K562 (cell line): Measurements from ENCODE around the gene AIMP1. TPM values are rescaled to one million over a fixed set of nuclear protein-coding genes. Genes with fewer than 3 reads are reported as not detected.
A peak's percentile ranks its signal among the peaks of the same experiment; 100 is the strongest.

ENCODE experiments used
- ATAC-seq: fragments of 200-7000 bp; cut with Tn5 transposase; 3 replicates; pipeline ENCODE4 v1.9.1; 2020; ENCODE audit warnings: moderate library complexity
- BruUV-seq: library from RNA; stranded (reverse); fragments of 400-500 nt; replicated peaks from 2 replicates; lab custom pipeline; 2021; lab: Mats Ljungman, UMichigan
- CTCF ChIA-PET: fragments of 300-600 bp; formaldehyde crosslinking; extraction: SDS; loops from one replicate; lab custom pipeline; 2021; ENCODE audit warnings: low intra/inter-chr PET ratio; lab: Yijun Ruan, JAX
- POLR2A ChIA-PET: fragments of 300-600, 350-650 bp; sonication (Branson Sonifier 250); formaldehyde crosslinking; extraction: SDS; loops from one replicate; lab custom pipeline; 2021; ENCODE audit warnings: antibody characterized with exemption, inconsistent platforms; lab: Yijun Ruan, JAX
- DNase-seq, 4 experiments: peaks; one replicate each; pipeline versions ENCODE4 v3.0.0 to v3.0.0-alpha.2; 2011 to 2018; ENCODE audit warnings: low spot score in 3 of 4, mixed read lengths in 3 of 4; ENCODE audit errors: extremely low read depth in 1 of 4
- FAIRE-seq: peaks from 2 replicates; lab custom pipeline; 2011; peaks lifted over from hg19 to GRCh38; lab: Jason Lieb, UNC
- H2AFZ ChIP-seq: 2 replicates; pipeline ENCODE4 v1.6.0; 2011; ENCODE audit warnings: low read depth, low read length, control low read depth, inconsistent platforms
- H3K27ac ChIP-seq: fragments of 200-600 bp; 3 replicates; pipeline ENCODE4 v1.8.0; 2011; ENCODE audit warnings: low read depth, mild to moderate bottlenecking, control low read depth, inconsistent platforms, low read length, moderate library complexity, mixed read lengths; ENCODE audit errors: extremely low read depth
- H3K27me3 ChIP-seq, 2 experiments: fragments of 300-600 bp in 1 of 2; 2 replicates in 1 of 2; 3 replicates in 1 of 2; pipeline versions ENCODE4 v1.6.0 to v1.8.0; 2011; ENCODE audit warnings: inconsistent platforms in 2 of 2, low read length in 2 of 2, mild to moderate bottlenecking in 1 of 2, mixed read lengths in 1 of 2, moderate library complexity in 1 of 2; ENCODE audit not compliant: control insufficient read depth in 2 of 2, insufficient read depth in 2 of 2
- H3K36me3 ChIP-seq: fragments of 300-600 bp; 3 replicates; pipeline ENCODE4 v1.8.0; 2011; ENCODE audit warnings: mild to moderate bottlenecking, low read length, inconsistent platforms; ENCODE audit not compliant: control insufficient read depth, insufficient read depth
- H3K4me1 ChIP-seq, 2 experiments: fragments of 200-600 bp in 1 of 2; replicated peaks in 1 of 2; 2 replicates in 1 of 2; 3 replicates in 1 of 2; pipeline versions ENCODE4 v1.5.1 to v1.8.0; 2011; ENCODE audit warnings: inconsistent platforms in 2 of 2, low read length in 2 of 2, mild to moderate bottlenecking in 1 of 2, mixed read lengths in 1 of 2, moderate library complexity in 1 of 2; ENCODE audit not compliant: control insufficient read depth in 2 of 2, insufficient read depth in 2 of 2
- H3K4me2 ChIP-seq: 2 replicates; pipeline ENCODE4 v1.6.1; 2011; ENCODE audit warnings: low read length, control low read depth, inconsistent platforms, mixed read lengths; ENCODE audit not compliant: insufficient read depth
- H3K4me3 ChIP-seq: fragments of 200-600 bp; sonication (generic), shearing (Covaris generic); 2 replicates; pipeline ENCODE4 v1.5.1; 2016; ENCODE audit warnings: control low read depth, inconsistent platforms
- H3K79me2 ChIP-seq: fragments of 200-600 bp; 3 replicates; pipeline ENCODE4 v1.8.0; 2011; ENCODE audit warnings: low read length, inconsistent platforms; ENCODE audit not compliant: control insufficient read depth, insufficient read depth
- H3K9ac ChIP-seq, 2 experiments: 2 replicates each; pipeline versions ENCODE4 v1.6.0 to v1.6.1; 2011; ENCODE audit warnings: low read depth in 2 of 2, low read length in 2 of 2, control low read depth in 1 of 2, inconsistent platforms in 1 of 2, mild to moderate bottlenecking in 1 of 2, mixed read lengths in 1 of 2; ENCODE audit not compliant: insufficient read depth in 1 of 2
- H3K9me1 ChIP-seq: one replicate; pipeline ENCODE4 v1.6.0; 2011; ENCODE audit warnings: inconsistent platforms, mild to moderate bottlenecking, low read length, moderate library complexity; ENCODE audit not compliant: control insufficient read depth, insufficient read depth
- H3K9me3 ChIP-seq: replicated peaks from 2 replicates; pipeline ENCODE4 v1.5.1; 2011; ENCODE audit warnings: low read depth, low read length, inconsistent platforms; ENCODE audit not compliant: control insufficient read depth, insufficient read depth
- H4K20me1 ChIP-seq: replicated peaks from 2 replicates; pipeline ENCODE4 v1.6.1; 2011; ENCODE audit warnings: low read length, inconsistent platforms, mixed read lengths; ENCODE audit not compliant: control insufficient read depth, insufficient read depth
- ATF6 ChIP-seq: sonication (generic); formaldehyde crosslinking; IDR thresholded peaks from 2 replicates; pipeline ENCODE4 v1.4.0; 2020; ENCODE audit warnings: mild to moderate bottlenecking, missing genetic modification reagents
- C11orf30 ChIP-seq: fragments of 450-650 bp; IDR thresholded peaks from 2 replicates; pipeline ENCODE4 v1.6.1; 2016; ENCODE audit warnings: low read depth, mild to moderate bottlenecking
- CHD1 ChIP-seq: fragments of 200-600 bp; sonication (generic); IDR thresholded peaks from one replicate; pipeline ENCODE4 v1.6.1; 2012; ENCODE audit warnings: mild to moderate bottlenecking, moderate library complexity, low read length, inconsistent platforms
- CREB3L1 ChIP-seq: fragments of 450-650 bp; IDR thresholded peaks from 2 replicates; pipeline ENCODE4 v1.6.1; 2014; ENCODE audit warnings: low read depth, mild to moderate bottlenecking, moderate library complexity, borderline replicate concordance
- ESRRA ChIP-seq: fragments of 450-650 bp; IDR thresholded peaks from 2 replicates; pipeline ENCODE4 v1.6.1; 2014; ENCODE audit warnings: low read depth, mild to moderate bottlenecking, moderate library complexity, borderline replicate concordance
- ETS2 ChIP-seq: IDR thresholded peaks from 2 replicates; pipeline ENCODE4 v1.6.1; 2016; ENCODE audit warnings: borderline replicate concordance, missing genetic modification characterization, mild to moderate bottlenecking, moderate library complexity, missing compliant biosample characterization; ENCODE audit not compliant: poor library complexity, severe bottlenecking
- HLTF ChIP-seq: fragments of 450-650 bp; IDR thresholded peaks from 2 replicates; pipeline ENCODE4 v1.6.1; 2016
- HMGN3 ChIP-seq: IDR thresholded peaks from 2 replicates; pipeline ENCODE4 v1.6.1; 2011; ENCODE audit warnings: borderline replicate concordance, low read depth, mild to moderate bottlenecking, mixed read lengths, low read length; ENCODE audit not compliant: insufficient read length; ENCODE audit errors: extremely low read depth
- KDM1A ChIP-seq, 2 experiments: fragments of 450-650 bp; IDR thresholded peaks; 2 replicates each; pipeline ENCODE4 v1.6.1; 2016; ENCODE audit warnings: mild to moderate bottlenecking in 2 of 2
- NFIC ChIP-seq: fragments of 450-650 bp; IDR thresholded peaks from 2 replicates; pipeline ENCODE4 v1.6.1; 2017; ENCODE audit warnings: mild to moderate bottlenecking, inconsistent platforms
- TAF15 ChIP-seq: fragments of 200-400 bp; formaldehyde crosslinking; IDR thresholded peaks from 2 replicates; pipeline ENCODE4 v1.6.1; 2017; ENCODE audit warnings: mild to moderate bottlenecking, low read depth, low read length, moderate library complexity
- WHSC1 ChIP-seq: IDR thresholded peaks from one replicate; pipeline ENCODE4 v1.6.1; 2012; ENCODE audit warnings: low read length, control low read depth, inconsistent platforms
- ZFP36 ChIP-seq: fragments of 150-350 bp; IDR thresholded peaks from 2 replicates; pipeline ENCODE4 v1.6.1; 2018; ENCODE audit warnings: low read length, low read depth; ENCODE audit not compliant: partially characterized antibody
- ZFX ChIP-seq: sonication (generic); formaldehyde crosslinking; IDR thresholded peaks from 2 replicates; pipeline ENCODE4 v1.8.0; 2022; ENCODE audit warnings: mild to moderate bottlenecking, missing genetic modification reagents, moderate library complexity
- ZNF316 ChIP-seq: fragments of 450-650 bp; IDR thresholded peaks from 2 replicates; pipeline ENCODE4 v1.6.1; 2016
- WGBS: fragments of 100-300 bp; shearing (Covaris generic); methylation state at CpG from one replicate; pipeline ENCODE4 v1.1.6; 2016; ENCODE audit warnings: low coverage, mixed read lengths; ENCODE audit not compliant: insufficient coverage; ENCODE audit errors: missing lambda C conversion rate; 5-methylcytosine and 5-hydroxymethylcytosine counted together
- in situ Hi-C: fragments of 300-500 bp; cut with MboI; formaldehyde crosslinking; loops from 4 replicates; pipeline ENCODE4 v1.15.0; 2018; ENCODE audit warnings: inconsistent platforms, mixed read lengths
- intact Hi-C: fragments of 100-400 bp; cut with micrococcal nuclease; formaldehyde crosslinking; loops from 2 replicates; pipeline ENCODE4 v1.14.2; 2022
- polyA plus RNA-seq, 8 experiments: library from polyadenylated mRNA; depleted of rRNA in 4 of 8; stranded (reverse) in 5 of 8; unstranded in 3 of 8; fragments of >200 nt; fragmentation: Nextera tagmentation in 2 of 8; fragmentation: Illumina TruSeq in 1 of 8; extraction: Ambion mirVana in 2 of 8; extraction: Trizol in 1 of 8; gene quantifications; 2 replicates each; pipeline versions ENCODE4 v1.2.1 to v1.2.3, GENCODE V29; 2011 to 2014; ENCODE audit warnings: inconsistent platforms in 1 of 8, missing spikeins in 1 of 8
- total RNA-seq, 7 experiments: library from RNA; depleted of rRNA in 6 of 7; stranded (reverse); fragments of >200 nt in 6 of 7; fragmentation: Illumina TruSeq in 2 of 7; extraction: Trizol in 2 of 7; gene quantifications; 2 replicates each; pipeline versions ENCODE4 v1.2.1 to v1.2.3, GENCODE V29; 2011 to 2021; ENCODE audit warnings: low replicate concordance in 1 of 7

AIMP1 gene
- total and polyA plus RNA-seq, 9 of the 15 experiments (the other 6 are each of a cell fraction or from before 2014, with no cell fraction given) = 39.9 to 141 (median 70.1) TPM

DNA sequence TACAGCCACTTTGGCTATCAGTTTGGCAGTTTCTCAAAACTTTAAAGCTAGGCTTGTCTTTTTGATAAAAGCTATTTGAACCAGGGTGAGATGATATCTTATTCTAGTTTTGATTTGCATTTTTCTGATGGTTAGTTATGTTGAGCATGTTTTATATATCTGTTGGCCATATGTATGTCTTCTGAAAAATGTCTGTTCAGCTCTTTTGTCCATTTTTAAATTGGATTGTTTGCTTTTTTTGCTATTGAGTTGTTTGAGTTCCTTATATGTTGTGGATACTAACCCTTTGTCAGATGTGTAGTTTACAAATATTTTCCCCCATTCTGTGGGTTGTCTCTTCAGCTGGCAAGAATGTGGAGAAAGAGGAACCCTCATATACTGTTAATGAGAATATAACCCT is 63.8 kb downstream of the AIMP1 start:
- Histone ChIP-seq H3K9ac (no peak overlapping the region), H3K36me3 (no peaks in the 10 kb centered on the region), H3K9me1 (no peaks in the 10 kb centered on the region), H3K27me3 (no peaks in the 10 kb centered on the region), H3K4me1 (no peaks in the 10 kb centered on the region), H3K4me2 (no peak overlapping the region), H3K27ac (no peak overlapping the region), H3K4me3 (no peak overlapping the region), H4K20me1 (no peaks in the 10 kb centered on the region), H3K79me2 (no peaks in the 10 kb centered on the region), H3K9me3 (no peaks in the 10 kb centered on the region), H2AFZ (no peak overlapping the region)
- TF ChIP-seq HMGN3 (no peak), ZNF316 (peak; percentile 67), C11orf30 (peak; percentile 27; the same call in 1 of the 2 replicates), WHSC1 (no peak), KDM1A (IDR thresholded peaks at IDR 0.05) (no peak)
- intact Hi-C loops (no loop called here), in situ Hi-C loops (no loop called here)
- DNase-seq (no peak), FAIRE-seq (no peak), ATAC-seq (no peak)
- ChIA-PET CTCF (no interaction called here), POLR2A (no interaction called here)
- BruUV-seq = no TSS peak

GRCh38 chr4:106384878-106385277 is 68.5 kb downstream of the AIMP1 start:
- ChIA-PET CTCF (no interaction called here), POLR2A (interaction anchor here (1.1 kb wide), 1 partner anchor 16 kb away, joined by 3 read pairs; no protein-coding TSS in a partner anchor)
- Histone ChIP-seq H3K4me1 (no peaks in the 10 kb centered on the region; a peak in 1 of 5 replicates), H3K36me3 (no peaks in the 10 kb centered on the region), H3K9me1 (no peaks in the 10 kb centered on the region), H2AFZ (no peak overlapping the region), H3K79me2 (no peaks in the 10 kb centered on the region), H4K20me1 (no peaks in the 10 kb centered on the region), H3K9me3 (no peaks in the 10 kb centered on the region), H3K27me3 (no peaks in the 10 kb centered on the region), H3K27ac (no peak overlapping the region), H3K4me2 (no peak overlapping the region), H3K4me3 (no peak overlapping the region), H3K9ac (no peak overlapping the region; a peak in 1 of 4 replicates)
- no peak for FAIRE-seq
- no peak for ATAC-seq
- 12% methylated on average over 3 of the region's 3 CpGs for WGBS
- intact Hi-C loops (no loop called here), in situ Hi-C loops (no loop called here)
- DNase-seq = no peak
- no TSS peak for BruUV-seq
- no peak for TF ChIP-seq ATF6 (CRISPR knock-in tag)
- no peak for TF ChIP-seq CHD1
- TF ChIP-seq CREB3L1 = no peak
- TF ChIP-seq NFIC = no peak
- TF ChIP-seq TAF15 = no peak
- no peak for TF ChIP-seq ZFP36
- TF ChIP-seq HLTF = no peak
- TF ChIP-seq ETS2 (tag) = no peak
- no peak for TF ChIP-seq ZFX (CRISPR knock-in tag)
- TF ChIP-seq ESRRA = no peak
